ENCODE data around the gene NSRP1. TPM values are rescaled to one million over a fixed set of nuclear protein-coding genes. Genes with fewer than 3 reads are reported as not detected.
"Not testable (repeated sequence)": the region's sequence is repeated elsewhere in the genome, so short reads cannot be mapped to it uniquely, and the experiment has no call there.

The NSRP1 gene
- total and polyA plus RNA-seq, 7 donors = 18.0 to 47.6 (median 30.4) TPM

GRCh38 chr17:30082773-30083172 lies 33.8 kb upstream of the NSRP1 start:
- DNase-seq = no peak
- Histone ChIP-seq H3K27ac (no peak overlapping the region), H3K4me1 (no peaks in the 10 kb centered on the region), H3K36me3 (no peaks in the 10 kb centered on the region), H3K4me3 (no peak overlapping the region), H3K27me3 (peaks cover 0 to 5% (median 3%) of the 10 kb centered on the region in 3 donors), H3K9me3 (no peaks in the 10 kb centered on the region)
- intact Hi-C loops (cut with DNase I) = loop anchor here (5.0 kb wide), 1 partner anchor 360 kb away; no protein-coding TSS in a partner anchor
- no peak for TF ChIP-seq POLR2A (IDR thresholded peaks at IDR 0.05)
- no peak for TF ChIP-seq EP300 (IDR thresholded peaks at IDR 0.05)
- TF ChIP-seq POLR2AphosphoS5 (IDR thresholded peaks at IDR 0.05) = no peak
- TF ChIP-seq CTCF (IDR thresholded peaks at IDR 0.05) = no peak
- WGBS, 2 donors = 95 to 96% methylated on average over 5 of the region's 5 CpGs

- TF ChIP-seq POLR2A (IDR thresholded peaks at IDR 0.05) = no peak
- TF ChIP-seq EP300 (IDR thresholded peaks at IDR 0.05) = no peak
- no peak for TF ChIP-seq CTCF (IDR thresholded peaks at IDR 0.05)
- no peak for TF ChIP-seq POLR2AphosphoS5 (IDR thresholded peaks at IDR 0.05)
- Histone ChIP-seq H3K27me3 (peaks cover 0 to 10% (median 3%) of the 10 kb centered on the region in 3 donors), H3K4me3 (no peak overlapping the region), H3K36me3 (no peaks in the 10 kb centered on the region), H3K9me3 (no peaks in the 10 kb centered on the region), H3K4me1 (no peaks in the 10 kb centered on the region), H3K27ac (no peak overlapping the region)
- intact Hi-C loops (cut with DNase I) = loop anchor here (5.0 kb wide), 1 partner anchor 362 kb away; no protein-coding TSS in a partner anchor
- WGBS, 2 donors = 11 to 38% methylated on average over 6 of the region's 6 CpGs
- DNase-seq = no peak
These were observed 31.8 kb upstream of the NSRP1 start for GRCh38 chr17:30084788-30085187.

DNA sequence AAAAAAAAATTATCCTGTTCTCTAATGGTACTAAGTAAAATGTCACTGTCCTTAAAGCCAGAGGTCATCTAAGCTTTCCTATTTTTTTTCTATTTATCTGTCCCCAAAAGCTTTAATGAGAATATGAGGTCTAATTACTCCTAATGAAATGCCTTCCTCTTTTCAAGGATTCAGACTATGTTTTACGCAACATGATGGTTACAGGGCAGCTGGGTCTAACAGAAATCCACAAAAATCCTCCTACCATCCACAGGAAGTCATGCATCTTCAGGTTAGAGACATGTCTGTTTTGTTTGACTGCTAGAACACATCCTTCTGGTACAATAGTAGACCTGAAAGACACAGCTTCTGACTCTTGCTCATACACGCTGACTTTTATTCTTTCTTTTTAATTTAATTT lies 29.7 kb upstream of the NSRP1 start:
- no peak for TF ChIP-seq EP300 (IDR thresholded peaks at IDR 0.05)
- TF ChIP-seq CTCF (IDR thresholded peaks at IDR 0.05) = no peak
- TF ChIP-seq POLR2A (IDR thresholded peaks at IDR 0.05) = no peak
- no peak for TF ChIP-seq POLR2AphosphoS5 (IDR thresholded peaks at IDR 0.05)
- Histone ChIP-seq H3K4me1 (no peaks in the 10 kb centered on the region), H3K36me3 (no peaks in the 10 kb centered on the region), H3K27ac (no peak overlapping the region), H3K27me3 (peaks cover 0 to 14% (median 3%) of the 10 kb centered on the region in 3 donors), H3K4me3 (no peak overlapping the region), H3K9me3 (no peaks in the 10 kb centered on the region)
- DNase-seq = no peak
- WGBS, 2 donors = 93 to 94% methylated on average over 2 of the region's 2 CpGs
- intact Hi-C loops (cut with DNase I) = no loop called here

DNA sequence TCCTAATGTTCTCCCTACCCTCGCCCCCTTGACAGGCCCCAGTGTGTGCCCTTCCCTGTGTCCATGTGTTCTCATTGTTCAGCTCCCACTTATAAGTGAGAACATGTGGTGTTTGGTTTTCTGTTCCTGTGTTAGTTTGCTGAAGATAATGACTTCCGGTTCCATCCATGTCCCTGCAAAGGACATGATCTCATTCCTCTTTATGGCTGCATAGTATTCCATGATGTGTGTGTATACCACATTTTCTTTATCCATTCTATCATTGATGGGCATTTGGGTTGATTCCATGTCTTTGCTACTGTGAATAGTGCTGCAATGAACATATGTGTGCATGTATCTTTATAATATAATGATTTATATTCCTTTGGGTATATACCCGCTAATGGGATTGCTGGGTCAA lies 29.2 kb upstream of the NSRP1 start:
- intact Hi-C loops (cut with DNase I); H3K27ac ChIP-seq; H3K36me3 ChIP-seq; H3K4me1 ChIP-seq; DNase-seq; H3K4me3 ChIP-seq; H3K9me3 ChIP-seq: not testable (repeated sequence)
- WGBS, 2 donors = 91 to 97% methylated on average over 3 of the region's 3 CpGs
- peaks cover 0 to 14% (median 3%) of the 10 kb centered on the region in 3 donors for H3K27me3 ChIP-seq

DNA sequence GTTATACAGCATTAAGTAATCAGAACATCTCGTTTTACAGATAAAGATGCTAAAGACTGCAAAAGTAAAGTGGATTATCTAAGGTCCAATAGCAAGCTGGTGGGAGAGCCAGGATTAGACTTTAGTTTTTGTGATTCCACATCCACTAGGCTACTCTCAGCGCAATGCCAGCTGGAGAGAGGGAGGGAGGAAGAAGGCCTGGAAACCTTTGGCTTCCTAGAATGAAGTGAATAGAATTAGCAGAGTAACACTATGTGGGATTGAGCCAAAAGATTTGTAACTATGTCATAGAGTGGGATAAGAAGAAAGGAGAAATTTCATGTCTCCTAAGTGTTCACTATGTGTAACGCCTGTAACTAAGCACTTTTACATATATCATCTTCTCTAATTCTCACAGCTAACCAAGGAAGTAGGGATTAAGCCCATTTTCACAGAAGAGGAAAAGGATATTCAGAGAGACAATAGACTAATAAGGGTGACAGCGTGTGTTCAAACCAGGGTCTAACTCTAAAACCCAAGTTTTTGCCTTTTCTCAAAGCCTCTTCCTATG lies 25.4 kb upstream of the NSRP1 start:
- H3K9me3 ChIP-seq = no peaks in the 10 kb centered on the region
- no peak for TF ChIP-seq POLR2AphosphoS5 (IDR thresholded peaks at IDR 0.05)
- TF ChIP-seq EP300 (IDR thresholded peaks at IDR 0.05) = no peak
- TF ChIP-seq POLR2A (IDR thresholded peaks at IDR 0.05) = no peak
- TF ChIP-seq CTCF (IDR thresholded peaks at IDR 0.05) = no peak
- H3K36me3 ChIP-seq = no peaks in the 10 kb centered on the region
- H3K27ac ChIP-seq = no peak overlapping the region
- no peak for DNase-seq
- H3K4me3 ChIP-seq = no peak overlapping the region
- 85 to 91% methylated on average over 4 of the region's 4 CpGs for WGBS, 2 donors
- intact Hi-C loops (cut with DNase I) = no loop called here
- H3K4me1 ChIP-seq = peaks cover 0 to 15% (median 0%) of the 10 kb centered on the region in 4 donors
- H3K27me3 ChIP-seq = peaks cover 0 to 16% (median 0%) of the 10 kb centered on the region in 3 donors
